ENCODE results near the gene ANO10. TPM values are rescaled to one million over a fixed set of nuclear protein-coding genes. Genes with fewer than 3 reads are reported as not detected.
"Not testable (repeated sequence)": the region's sequence is repeated elsewhere in the genome, so short reads cannot be mapped to it uniquely, and the experiment has no call there.

Gene ANO10
- total and polyA plus RNA-seq, 8 donors = 30.3 to 52.2 (median 35.4) TPM

- Histone ChIP-seq H3K27me3 (no peaks in the 10 kb centered on the region), H3K27ac (no peak overlapping the region)
Observed at GRCh38 chr3:43362183-43362582, 259.6 kb downstream of the ANO10 start.

DNA sequence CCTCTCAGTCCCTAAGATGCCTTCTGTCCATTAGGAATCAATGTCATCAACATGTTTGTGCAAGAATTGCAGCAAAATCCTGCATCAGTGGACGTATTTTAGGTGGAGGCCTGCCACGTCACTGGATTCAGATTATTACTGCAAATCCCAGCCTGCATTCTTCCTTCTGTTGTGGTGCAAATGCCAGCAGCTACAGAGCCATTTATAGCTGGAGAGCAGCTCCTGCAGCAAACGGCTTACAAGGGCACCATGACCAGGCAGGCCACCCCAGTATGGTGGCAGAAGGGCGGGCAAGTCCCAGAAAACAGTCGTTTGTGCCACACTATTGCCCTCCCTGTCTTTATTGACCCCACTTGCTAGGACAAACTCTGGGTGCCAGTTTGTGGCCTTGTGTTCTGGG lies 260.7 kb downstream of the ANO10 start:
- peaks cover 0 to 7% of the 10 kb centered on the region in 2 donors for H3K9me3 ChIP-seq
- peaks cover 0 to 11% of the 10 kb centered on the region in 2 donors for H3K36me3 ChIP-seq
- intact Hi-C loops (cut with DNase I) = no loop called here
- no peaks in the 10 kb centered on the region for H3K27me3 ChIP-seq
- H3K27ac ChIP-seq = no peak overlapping the region
- no peaks in the 10 kb centered on the region for H3K4me1 ChIP-seq
- TF ChIP-seq, protein P1, sequence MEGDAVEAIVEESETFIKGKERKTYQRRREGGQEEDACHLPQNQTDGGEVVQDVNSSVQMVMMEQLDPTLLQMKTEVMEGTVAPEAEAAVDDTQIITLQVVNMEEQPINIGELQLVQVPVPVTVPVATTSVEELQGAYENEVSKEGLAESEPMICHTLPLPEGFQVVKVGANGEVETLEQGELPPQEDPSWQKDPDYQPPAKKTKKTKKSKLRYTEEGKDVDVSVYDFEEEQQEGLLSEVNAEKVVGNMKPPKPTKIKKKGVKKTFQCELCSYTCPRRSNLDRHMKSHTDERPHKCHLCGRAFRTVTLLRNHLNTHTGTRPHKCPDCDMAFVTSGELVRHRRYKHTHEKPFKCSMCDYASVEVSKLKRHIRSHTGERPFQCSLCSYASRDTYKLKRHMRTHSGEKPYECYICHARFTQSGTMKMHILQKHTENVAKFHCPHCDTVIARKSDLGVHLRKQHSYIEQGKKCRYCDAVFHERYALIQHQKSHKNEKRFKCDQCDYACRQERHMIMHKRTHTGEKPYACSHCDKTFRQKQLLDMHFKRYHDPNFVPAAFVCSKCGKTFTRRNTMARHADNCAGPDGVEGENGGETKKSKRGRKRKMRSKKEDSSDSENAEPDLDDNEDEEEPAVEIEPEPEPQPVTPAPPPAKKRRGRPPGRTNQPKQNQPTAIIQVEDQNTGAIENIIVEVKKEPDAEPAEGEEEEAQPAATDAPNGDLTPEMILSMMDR (IDR thresholded peaks at IDR 0.05) = no peak
- DNase-seq = no peak
- ATAC-seq = no peak
- H3K4me3 ChIP-seq = no peak overlapping the region

More at GRCh38 chr3:43362183-43362582, 259.6 kb downstream of the ANO10 start:
- Histone ChIP-seq H3K36me3 (peaks cover 0 to 22% of the 10 kb centered on the region in 2 donors), H3K4me1 (no peaks in the 10 kb centered on the region), H3K9me3 (no peaks in the 10 kb centered on the region), H3K4me3 (no peak overlapping the region)
- ATAC-seq (no peak), DNase-seq (no peak)
- intact Hi-C loops (cut with DNase I) = no loop called here
- TF ChIP-seq, protein P1 (IDR thresholded peaks at IDR 0.05) = no peak

GRCh38 chr3:43356033-43356432 lies 265.8 kb downstream of the ANO10 start:
- H3K4me1 ChIP-seq; DNase-seq; ATAC-seq; H3K27me3 ChIP-seq; intact Hi-C loops (cut with DNase I); H3K4me3 ChIP-seq; H3K27ac ChIP-seq; H3K36me3 ChIP-seq: not testable (repeated sequence)
- H3K9me3 ChIP-seq = peaks cover 0 to 44% of the 10 kb centered on the region in 2 donors

DNA sequence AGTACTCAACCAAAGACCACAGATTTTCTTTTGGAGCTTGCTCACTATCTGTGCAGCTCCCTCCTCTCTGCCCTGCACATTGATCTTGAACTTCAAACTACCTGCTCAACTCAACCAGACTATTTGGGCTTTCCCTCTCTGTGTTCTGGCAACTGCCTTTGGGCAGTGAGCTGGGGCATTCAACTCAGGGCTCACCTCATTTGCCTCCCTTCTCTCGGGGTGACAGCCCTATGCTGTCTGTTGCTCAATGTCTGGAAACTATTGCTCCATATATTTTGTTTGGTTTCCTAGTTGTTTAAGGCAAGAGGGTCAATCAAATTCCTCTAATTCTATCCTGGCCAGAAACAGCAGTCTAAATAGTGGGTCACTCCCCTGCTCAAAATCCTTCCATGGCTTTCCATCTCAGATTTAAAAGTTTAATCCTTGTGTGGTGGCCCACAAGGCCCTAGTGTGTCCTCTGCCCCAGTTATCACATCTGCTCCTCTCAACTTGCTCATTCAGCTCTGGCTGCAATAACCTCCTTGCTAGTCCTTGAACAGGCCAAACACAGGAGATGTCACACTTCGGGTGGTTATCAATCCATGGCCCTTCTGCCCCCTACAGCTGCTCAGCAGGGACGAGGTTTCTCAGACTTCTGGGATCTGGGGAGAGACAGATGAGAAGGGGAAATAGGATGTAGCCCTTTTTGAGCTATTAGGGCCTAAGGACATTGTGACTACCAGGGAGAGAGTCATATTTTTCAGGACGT lies 267.7 kb downstream of the ANO10 start:
- no peak for ATAC-seq
- Histone ChIP-seq H3K4me1 (no peaks in the 10 kb centered on the region), H3K4me3 (no peak overlapping the region), H3K9me3 (peaks cover 0 to 44% of the 10 kb centered on the region in 2 donors), H3K36me3 (peaks cover 0 to 28% of the 10 kb centered on the region in 2 donors), H3K27ac (no peak overlapping the region), H3K27me3 (no peaks in the 10 kb centered on the region)
- intact Hi-C loops (cut with DNase I) = no loop called here
- no peak for DNase-seq
- TF ChIP-seq, protein P1 (IDR thresholded peaks at IDR 0.05) = no peak

DNA sequence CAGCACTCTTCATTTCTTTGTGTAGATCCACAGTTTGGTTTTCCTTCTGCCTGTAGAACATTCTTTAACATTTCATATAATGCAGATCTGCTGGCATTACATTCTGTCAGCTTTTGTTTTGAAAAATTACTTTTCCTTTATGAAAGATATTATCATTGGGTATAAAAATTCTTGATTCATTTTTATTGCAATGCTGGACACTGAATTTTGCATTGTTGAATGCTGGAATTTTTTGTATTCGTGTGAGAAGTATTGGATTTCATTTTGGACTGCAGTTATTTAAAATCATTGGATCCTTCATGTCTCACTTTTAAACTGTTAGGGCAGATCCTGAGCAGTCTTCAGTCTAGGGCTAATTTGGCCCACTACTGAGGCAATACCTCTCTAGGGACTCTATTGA lies 268.4 kb downstream of the ANO10 start:
- ATAC-seq (no peak), DNase-seq (no peak)
- TF ChIP-seq, protein P1 (IDR thresholded peaks at IDR 0.05) = no peak
- no peaks in the 10 kb centered on the region for H3K27me3 ChIP-seq
- H3K4me1 ChIP-seq = no peaks in the 10 kb centered on the region
- no peak overlapping the region for H3K27ac ChIP-seq
- no peak overlapping the region for H3K4me3 ChIP-seq
- peaks cover 0 to 35% of the 10 kb centered on the region in 2 donors for H3K36me3 ChIP-seq
- intact Hi-C loops (cut with DNase I) = no loop called here
- peaks cover 0 to 44% of the 10 kb centered on the region in 2 donors for H3K9me3 ChIP-seq

Data from left lung (tissue), 10 donors.